ENCODE results near the gene HLA-DQB1.

- TF ChIP-seq, protein P1, sequence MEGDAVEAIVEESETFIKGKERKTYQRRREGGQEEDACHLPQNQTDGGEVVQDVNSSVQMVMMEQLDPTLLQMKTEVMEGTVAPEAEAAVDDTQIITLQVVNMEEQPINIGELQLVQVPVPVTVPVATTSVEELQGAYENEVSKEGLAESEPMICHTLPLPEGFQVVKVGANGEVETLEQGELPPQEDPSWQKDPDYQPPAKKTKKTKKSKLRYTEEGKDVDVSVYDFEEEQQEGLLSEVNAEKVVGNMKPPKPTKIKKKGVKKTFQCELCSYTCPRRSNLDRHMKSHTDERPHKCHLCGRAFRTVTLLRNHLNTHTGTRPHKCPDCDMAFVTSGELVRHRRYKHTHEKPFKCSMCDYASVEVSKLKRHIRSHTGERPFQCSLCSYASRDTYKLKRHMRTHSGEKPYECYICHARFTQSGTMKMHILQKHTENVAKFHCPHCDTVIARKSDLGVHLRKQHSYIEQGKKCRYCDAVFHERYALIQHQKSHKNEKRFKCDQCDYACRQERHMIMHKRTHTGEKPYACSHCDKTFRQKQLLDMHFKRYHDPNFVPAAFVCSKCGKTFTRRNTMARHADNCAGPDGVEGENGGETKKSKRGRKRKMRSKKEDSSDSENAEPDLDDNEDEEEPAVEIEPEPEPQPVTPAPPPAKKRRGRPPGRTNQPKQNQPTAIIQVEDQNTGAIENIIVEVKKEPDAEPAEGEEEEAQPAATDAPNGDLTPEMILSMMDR (conservative IDR thresholded peaks at IDR 0.05; ENCODE audit: low read length): no peak
- no peak for TF ChIP-seq EZH2phosphoT487 (IDR thresholded peaks at IDR 0.05; ENCODE audit: borderline replicate concordance)
These were observed 51.9 kb downstream of the HLA-DQB1 start for GRCh38 chr6:32614366-32615081.

Data from Loucy (cell line).